Hepatocyte (in vitro differentiated cells): ENCODE results near the gene APBA2. TPM values are rescaled to one million over a fixed set of nuclear protein-coding genes. Genes with fewer than 3 reads are reported as not detected.

Source experiments
- DNase-seq: peaks from one replicate; pipeline ENCODE4 v3.0.0-alpha.2; 2016; ENCODE audit warnings: low spot score
- H2AFZ ChIP-seq: fragments of 200-600 bp; sonication (generic); 2 replicates; pipeline ENCODE4 v1.6.0; 2016; ENCODE audit warnings: antibody characterized with exemption, mild to moderate bottlenecking
- H3K27ac ChIP-seq: fragments of 200-600 bp; sonication (generic); 2 replicates; pipeline ENCODE4 v1.5.1; 2016; ENCODE audit warnings: mild to moderate bottlenecking
- H3K27me3 ChIP-seq: fragments of 200-600 bp; sonication (generic); 2 replicates; pipeline ENCODE4 v1.6.1; 2016
- H3K36me3 ChIP-seq: fragments of 200-600 bp; sonication (generic); replicated peaks from 2 replicates; pipeline ENCODE4 v1.5.1; 2016; ENCODE audit warnings: low read depth; ENCODE audit not compliant: insufficient read depth
- H3K4me1 ChIP-seq: fragments of 200-600 bp; sonication (generic); 2 replicates; pipeline ENCODE4 v1.5.1; 2016; ENCODE audit warnings: mild to moderate bottlenecking, moderate library complexity; ENCODE audit not compliant: insufficient read depth
- H3K4me2 ChIP-seq: fragments of 200-600 bp; sonication (generic); 2 replicates; pipeline ENCODE4 v1.6.0; 2016
- H3K4me3 ChIP-seq: fragments of 200-600 bp; sonication (generic); 2 replicates; pipeline ENCODE4 v1.5.1; 2016; ENCODE audit warnings: mild to moderate bottlenecking
- H3K79me2 ChIP-seq: fragments of 200-600 bp; sonication (generic); 2 replicates; pipeline ENCODE4 v1.6.0; 2017; ENCODE audit warnings: mild to moderate bottlenecking
- H3K9me2 ChIP-seq: fragments of 200-600 bp; sonication (generic); replicated peaks from 2 replicates; pipeline ENCODE4 v1.6.0; 2017; ENCODE audit warnings: mild to moderate bottlenecking; ENCODE audit not compliant: insufficient read depth
- H3K9me3 ChIP-seq: fragments of 200-600 bp; sonication (generic); 2 replicates; pipeline ENCODE4 v1.5.1; 2016; ENCODE audit warnings: low read depth, mild to moderate bottlenecking
- H4K20me1 ChIP-seq: fragments of 200-600 bp; sonication (generic); 2 replicates; pipeline ENCODE4 v1.6.0; 2016; ENCODE audit warnings: mild to moderate bottlenecking; ENCODE audit not compliant: insufficient read depth, poor library complexity, severe bottlenecking
- CTCF ChIP-seq: fragments of 200-600 bp; sonication (generic); IDR thresholded peaks from 2 replicates; pipeline ENCODE4 v1.5.1; 2016; ENCODE audit warnings: antibody characterized with exemption, mild to moderate bottlenecking; ENCODE audit not compliant: poor library complexity
- EZH2 ChIP-seq: fragments of 200-600 bp; sonication (generic); IDR thresholded peaks from 2 replicates; pipeline ENCODE4 v1.6.1; 2016; ENCODE audit warnings: antibody characterized with exemption, mild to moderate bottlenecking, borderline replicate concordance
- EZH2phosphoT487 ChIP-seq: fragments of 200-600 bp; sonication (generic); IDR thresholded peaks from one replicate; pipeline ENCODE4 v1.6.1; 2018; ENCODE audit warnings: antibody characterized with exemption, mild to moderate bottlenecking, low read depth, moderate library complexity; ENCODE audit not compliant: unreplicated experiment, severe bottlenecking
- WGBS: methylation state at CpG from one replicate; pipeline ENCODE4 v1.1.6; 2016; ENCODE audit warnings: low lambda C conversion rate; ENCODE audit errors: missing lambda C conversion rate; 5-methylcytosine and 5-hydroxymethylcytosine counted together
- polyA plus RNA-seq: library from polyadenylated mRNA; unstranded; fragments of >200 nt; fragmentation: Nextera tagmentation; extraction: Ambion mirVana; gene quantifications from 2 replicates; pipeline ENCODE4 v1.2.1, GENCODE V29; 2016
- total RNA-seq: library from RNA; depleted of rRNA; stranded (reverse); fragments of >200 nt; gene quantifications from 2 replicates; pipeline ENCODE4 v1.2.3, GENCODE V29; 2014

APBA2 gene
- total and polyA plus RNA-seq, 2 experiments from 2014 or later = 8.4 to 10.1 TPM

- TF ChIP-seq EZH2 (no peak), CTCF (no peak), EZH2phosphoT487 (no peak)
- no peak overlapping the region for H2AFZ ChIP-seq
These were observed 235.0 kb downstream of the APBA2 start for GRCh38 chr15:29120593-29121368.

GRCh38 chr15:29121369-29121656 lies 235.5 kb downstream of the APBA2 start:
- no peak overlapping the region for H3K27ac ChIP-seq
- DNase-seq = no peak
- WGBS = 81% methylated on average over 7 of the region's 7 CpGs

More at GRCh38 chr15:29120593-29121368, 235.0 kb downstream of the APBA2 start:
- Histone ChIP-seq H3K4me2 (no peak overlapping the region), H3K4me3 (no peak overlapping the region), H3K79me2 (no peaks in the 10 kb centered on the region), H4K20me1 (no peaks in the 10 kb centered on the region), H3K9me2 (no peaks in the 10 kb centered on the region), H3K4me1 (peaks cover 2% of the 10 kb centered on the region), H3K36me3 (no peaks in the 10 kb centered on the region), H3K27ac (no peak overlapping the region), H3K27me3 (no peaks in the 10 kb centered on the region), H3K9me3 (no peaks in the 10 kb centered on the region)
- 96% methylated on average over 19 of the region's 20 CpGs for WGBS
- DNase-seq = no peak

GRCh38 chr15:29121907-29122306 lies 236.1 kb downstream of the APBA2 start:
- H3K36me3 ChIP-seq = no peaks in the 10 kb centered on the region
- no peaks in the 10 kb centered on the region for H3K9me3 ChIP-seq
- H3K4me2 ChIP-seq = no peak overlapping the region
- TF ChIP-seq CTCF = no peak
- no peak for TF ChIP-seq EZH2
- no peak for TF ChIP-seq EZH2phosphoT487
- no peak overlapping the region for H3K4me3 ChIP-seq
- H2AFZ ChIP-seq = no peak overlapping the region
- no peaks in the 10 kb centered on the region for H3K4me1 ChIP-seq
- H3K9me2 ChIP-seq = no peaks in the 10 kb centered on the region
- no peaks in the 10 kb centered on the region for H3K79me2 ChIP-seq
- no peaks in the 10 kb centered on the region for H3K27me3 ChIP-seq
- H4K20me1 ChIP-seq = no peaks in the 10 kb centered on the region
- DNase-seq = no peak
- WGBS = 79% methylated on average over 9 of the region's 9 CpGs
- H3K27ac ChIP-seq = no peak overlapping the region

More at GRCh38 chr15:29121369-29121656, 235.5 kb downstream of the APBA2 start:
- no peaks in the 10 kb centered on the region for H3K79me2 ChIP-seq
- no peaks in the 10 kb centered on the region for H4K20me1 ChIP-seq
- no peaks in the 10 kb centered on the region for H3K9me2 ChIP-seq
- no peak overlapping the region for H2AFZ ChIP-seq
- TF ChIP-seq CTCF (no peak), EZH2phosphoT487 (no peak), EZH2 (no peak)
- no peaks in the 10 kb centered on the region for H3K4me1 ChIP-seq
- H3K27me3 ChIP-seq = no peaks in the 10 kb centered on the region
- H3K4me3 ChIP-seq = no peak overlapping the region
- no peaks in the 10 kb centered on the region for H3K36me3 ChIP-seq
- no peaks in the 10 kb centered on the region for H3K9me3 ChIP-seq
- H3K4me2 ChIP-seq = no peak overlapping the region
